T-helper 17 cell (primary cell): ENCODE measurements around the gene NOS1. TPM values are rescaled to one million over a fixed set of nuclear protein-coding genes. Genes with fewer than 3 reads are reported as not detected.

ENCODE experiments used
- ATAC-seq: fragments of 150-1000 bp; cut with Tn5 transposase; 2 replicates; pipeline ENCODE4 v1.10.0; 2021; ENCODE audit warnings: mild to moderate bottlenecking, moderate library complexity
- DNase-seq, 3 donors: peaks; one replicate each; pipeline versions ENCODE4 v3.0.0 to v3.0.0-alpha.2; 2020 to 2021
- H3K9me3 ChIP-seq: one replicate; pipeline ENCODE4 v1.7.0; 2013; ENCODE audit warnings: low read length, mild to moderate bottlenecking; ENCODE audit not compliant: control insufficient read depth, poor library complexity, severe bottlenecking
- H3K27ac Mint-ChIP-seq: one replicate; pipeline ENCODE4 v1.8.0; 2022; ENCODE audit warnings: mild to moderate bottlenecking, moderate library complexity, mixed read lengths
- H3K27me3 Mint-ChIP-seq: one replicate; pipeline ENCODE4 v1.8.0; 2022; ENCODE audit warnings: mixed read lengths
- H3K36me3 Mint-ChIP-seq: one replicate; pipeline ENCODE4 v1.8.0; 2022; ENCODE audit warnings: low read depth, mixed read lengths
- H3K4me1 Mint-ChIP-seq: one replicate; pipeline ENCODE4 v1.8.0; 2022; ENCODE audit warnings: mild to moderate bottlenecking, mixed read lengths
- H3K4me3 Mint-ChIP-seq: one replicate; pipeline ENCODE4 v1.8.0; 2022; ENCODE audit warnings: mild to moderate bottlenecking, moderate library complexity, mixed read lengths
- total RNA-seq, 4 donors: library from RNA in 2 of 4; stranded (reverse) in 2 of 4; gene quantifications; one replicate each; pipeline ENCODE4 v1.2.3 and lab custom pipeline; 2022 to 2026

Gene NOS1
- total RNA-seq, 2 donors from 2014 or later: not detected

DNA sequence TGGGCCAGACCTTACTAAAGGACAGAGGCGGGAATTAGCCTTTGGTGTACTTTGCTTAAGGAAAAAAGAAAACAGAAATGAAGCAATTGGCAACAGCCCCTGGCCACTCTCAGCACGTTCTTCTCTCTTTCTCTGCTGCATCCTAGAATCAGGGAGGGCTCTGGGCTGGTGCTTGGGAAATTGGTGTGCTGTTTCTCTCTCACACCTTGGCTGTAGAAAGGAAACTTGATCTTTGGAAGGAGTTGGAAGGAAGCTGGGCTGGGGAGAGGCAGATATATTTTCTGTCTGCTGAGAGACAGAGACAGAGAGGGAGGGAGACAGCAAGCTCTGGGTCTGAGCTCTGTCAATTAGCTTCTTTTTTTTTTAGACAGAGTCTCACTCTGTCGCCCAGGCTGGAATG, 27.4 kb downstream of the NOS1 start:
- no peaks in the 10 kb centered on the region for H3K4me1 Mint-ChIP-seq
- H3K36me3 Mint-ChIP-seq: no peaks in the 10 kb centered on the region
- H3K9me3 ChIP-seq: no peaks in the 10 kb centered on the region
- H3K27me3 Mint-ChIP-seq: peaks cover 32% of the 10 kb centered on the region
- DNase-seq: no peak
- H3K27ac Mint-ChIP-seq: no peak overlapping the region
- ATAC-seq: no peak
- no peak overlapping the region for H3K4me3 Mint-ChIP-seq

DNA sequence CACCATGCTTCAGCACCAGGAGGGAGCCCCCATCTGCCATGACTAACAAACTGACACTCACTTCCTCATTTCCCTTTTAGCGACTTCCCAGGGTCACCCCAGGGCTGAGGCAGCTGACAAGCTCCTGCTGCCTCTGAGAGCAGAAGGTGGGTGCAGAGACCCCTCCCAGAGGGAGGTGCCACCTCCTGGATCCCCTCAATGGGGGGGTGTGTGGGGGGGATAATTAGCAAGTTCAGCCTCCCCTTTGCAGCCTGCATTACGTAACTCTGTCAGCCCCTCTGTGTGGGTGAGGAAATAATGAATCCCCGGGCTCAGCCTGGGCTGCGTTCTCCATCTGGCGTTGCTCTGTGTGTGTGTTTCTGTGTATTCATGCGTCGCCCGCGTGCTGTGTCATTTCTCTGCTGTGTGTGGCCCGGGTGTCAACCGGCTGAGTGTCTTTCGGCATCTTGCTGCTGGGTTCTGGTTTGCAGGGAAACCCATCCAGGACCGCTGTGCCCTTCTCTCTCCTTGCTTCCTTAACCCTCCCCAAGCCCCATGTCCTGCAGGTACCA, 28.0 kb downstream of the NOS1 start:
- H3K4me3 Mint-ChIP-seq: no peak overlapping the region
- peaks cover 36% of the 10 kb centered on the region for H3K27me3 Mint-ChIP-seq
- no peak for ATAC-seq
- no peaks in the 10 kb centered on the region for H3K36me3 Mint-ChIP-seq
- H3K27ac Mint-ChIP-seq: no peak overlapping the region
- H3K9me3 ChIP-seq: no peaks in the 10 kb centered on the region
- no peaks in the 10 kb centered on the region for H3K4me1 Mint-ChIP-seq
- DNase-seq: no peak

DNA sequence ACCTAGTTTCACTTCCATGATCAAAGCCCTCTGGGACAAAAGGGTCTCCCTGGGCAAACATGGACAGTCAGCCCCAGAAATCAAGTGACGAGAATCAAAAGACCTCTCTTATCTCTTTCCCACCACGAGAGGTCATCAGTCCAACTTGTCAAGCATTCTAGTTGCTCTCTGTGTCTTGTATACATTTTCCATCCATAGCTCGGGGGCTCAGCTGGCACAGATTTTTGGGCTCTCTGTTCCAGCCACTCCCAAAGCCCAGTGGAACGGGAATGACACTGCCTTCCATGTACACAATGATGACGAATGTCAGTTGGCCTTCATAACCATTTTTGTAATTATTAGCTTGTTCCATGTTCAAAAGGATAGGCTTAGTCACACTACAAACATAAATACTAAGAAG, 29.7 kb downstream of the NOS1 start:
- H3K27me3 Mint-ChIP-seq: peaks cover 43% of the 10 kb centered on the region
- H3K9me3 ChIP-seq: no peaks in the 10 kb centered on the region
- H3K27ac Mint-ChIP-seq: no peak overlapping the region
- H3K4me3 Mint-ChIP-seq: no peak overlapping the region
- DNase-seq: no peak
- no peaks in the 10 kb centered on the region for H3K4me1 Mint-ChIP-seq
- no peak for ATAC-seq
- H3K36me3 Mint-ChIP-seq: no peaks in the 10 kb centered on the region

DNA sequence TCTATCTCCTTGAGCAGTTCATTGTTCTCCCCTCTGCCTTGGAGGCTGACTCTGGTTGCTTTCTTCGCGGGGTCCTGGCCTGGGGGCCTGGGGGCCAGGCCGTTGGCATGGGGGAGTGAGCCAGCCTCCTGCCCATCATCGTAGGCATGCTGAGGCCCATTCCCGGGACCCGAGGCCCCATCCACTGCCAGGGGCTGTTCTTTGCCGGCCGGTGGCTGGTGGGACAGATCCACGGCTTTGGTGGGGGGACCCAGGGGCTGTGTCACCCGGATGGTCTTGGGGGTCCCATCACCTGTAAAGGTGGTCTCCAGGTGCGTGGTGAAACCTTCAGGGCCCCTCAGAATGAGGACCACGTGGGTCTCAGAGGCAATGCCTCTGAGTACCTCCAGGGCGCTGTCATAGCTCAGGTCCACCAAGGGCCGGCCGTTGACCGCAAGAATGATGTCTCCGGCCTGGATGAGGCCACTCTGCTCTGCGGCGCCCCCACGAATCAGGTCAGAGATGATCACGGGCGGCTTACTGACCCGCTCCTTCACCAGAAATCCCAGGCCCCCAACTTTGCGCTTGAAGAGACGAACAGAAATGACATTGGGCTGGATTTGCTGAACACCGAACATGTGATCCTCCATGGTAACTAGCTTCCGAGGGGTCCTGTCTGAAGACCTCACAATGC, 30.8 kb downstream of the NOS1 start:
- ATAC-seq: no peak
- Mint-ChIP-seq H3K36me3 (no peaks in the 10 kb centered on the region), H3K4me3 (no peak overlapping the region), H3K4me1 (no peaks in the 10 kb centered on the region), H3K27me3 (peaks cover 43% of the 10 kb centered on the region), H3K27ac (no peak overlapping the region)
- no peak for DNase-seq
- no peaks in the 10 kb centered on the region for H3K9me3 ChIP-seq

DNA sequence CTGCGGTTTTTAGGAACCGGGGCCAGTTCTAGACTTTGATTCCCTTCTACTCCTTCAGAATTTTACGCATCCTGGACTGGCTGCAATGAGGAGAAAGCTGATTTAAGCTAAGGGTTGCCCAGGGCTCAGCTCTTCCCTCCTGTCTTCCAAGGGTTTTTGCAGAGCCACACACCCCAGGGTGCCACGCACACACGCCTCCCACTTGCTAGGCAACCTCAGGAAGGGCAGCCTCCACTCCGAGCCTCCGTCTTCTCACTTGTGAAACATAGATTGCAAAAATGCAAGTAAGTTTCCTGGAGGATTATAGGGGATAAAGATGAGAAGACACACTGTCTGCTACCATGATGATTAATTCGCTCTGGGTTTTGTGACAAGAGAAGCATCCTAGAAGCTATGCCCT, 31.7 kb downstream of the NOS1 start:
- no peak overlapping the region for H3K27ac Mint-ChIP-seq
- H3K4me3 Mint-ChIP-seq: no peak overlapping the region
- ATAC-seq (no peak), DNase-seq (no peak)
- H3K36me3 Mint-ChIP-seq: no peaks in the 10 kb centered on the region
- no peaks in the 10 kb centered on the region for H3K4me1 Mint-ChIP-seq
- H3K9me3 ChIP-seq: no peaks in the 10 kb centered on the region
- peaks cover 38% of the 10 kb centered on the region for H3K27me3 Mint-ChIP-seq

DNA sequence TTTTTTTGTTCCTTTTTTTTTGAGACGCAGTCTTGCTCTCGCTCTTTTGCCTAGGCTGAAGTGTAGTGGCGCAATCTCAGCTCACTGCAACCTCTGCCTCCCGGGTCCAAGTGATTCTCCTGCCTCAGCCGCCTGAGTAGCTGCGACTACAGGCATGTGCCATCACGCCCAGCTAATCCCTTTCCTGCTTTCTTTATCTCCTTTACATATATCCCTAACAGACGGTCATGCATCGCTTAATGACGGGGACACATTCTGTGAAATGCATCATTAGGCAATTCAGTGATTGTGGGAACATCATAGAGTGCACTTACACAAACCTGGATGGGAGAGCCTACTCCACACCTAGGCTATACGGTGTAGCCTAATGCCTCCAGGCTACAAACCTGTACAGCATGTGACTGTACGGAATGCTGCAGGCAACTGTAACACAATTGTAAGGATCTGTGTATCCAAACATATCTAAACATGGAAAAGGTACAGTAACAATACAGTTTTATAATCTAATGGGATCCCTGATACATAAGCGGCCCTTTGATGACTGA, 32.8 kb downstream of the NOS1 start:
- Mint-ChIP-seq H3K4me3 (no peak overlapping the region), H3K4me1 (no peaks in the 10 kb centered on the region), H3K36me3 (no peaks in the 10 kb centered on the region), H3K27me3 (peaks cover 27% of the 10 kb centered on the region), H3K27ac (no peak overlapping the region)
- no peak for ATAC-seq
- no peak for DNase-seq
- H3K9me3 ChIP-seq: no peaks in the 10 kb centered on the region

DNA sequence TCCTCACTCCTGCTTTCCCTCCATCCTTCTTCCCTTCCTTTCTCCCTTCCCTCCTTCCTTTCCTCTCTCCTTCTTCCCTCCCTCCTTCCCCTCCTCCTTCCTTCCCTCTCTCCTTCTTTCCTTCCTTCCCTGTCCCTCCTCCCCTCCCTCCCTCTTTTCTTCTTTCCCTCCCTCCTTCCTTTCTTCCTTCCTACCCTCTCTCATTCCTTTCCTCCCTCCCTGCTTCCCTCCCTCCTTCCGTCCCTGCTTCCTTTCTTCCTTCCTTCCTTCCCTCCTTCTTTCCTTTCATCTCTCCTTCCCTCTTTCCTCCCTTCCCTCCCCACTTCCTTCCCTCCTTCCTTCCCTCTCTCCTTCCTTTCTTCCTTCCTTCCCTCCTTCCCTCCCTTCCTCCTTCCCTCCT, 39.0 kb downstream of the NOS1 start:
- H3K27me3 Mint-ChIP-seq: peaks cover 2% of the 10 kb centered on the region
- ATAC-seq: no peak
- no peak overlapping the region for H3K27ac Mint-ChIP-seq
- no peaks in the 10 kb centered on the region for H3K36me3 Mint-ChIP-seq
- H3K4me3 Mint-ChIP-seq: no peak overlapping the region
- no peak for DNase-seq
- H3K9me3 ChIP-seq: no peaks in the 10 kb centered on the region
- no peaks in the 10 kb centered on the region for H3K4me1 Mint-ChIP-seq

DNA sequence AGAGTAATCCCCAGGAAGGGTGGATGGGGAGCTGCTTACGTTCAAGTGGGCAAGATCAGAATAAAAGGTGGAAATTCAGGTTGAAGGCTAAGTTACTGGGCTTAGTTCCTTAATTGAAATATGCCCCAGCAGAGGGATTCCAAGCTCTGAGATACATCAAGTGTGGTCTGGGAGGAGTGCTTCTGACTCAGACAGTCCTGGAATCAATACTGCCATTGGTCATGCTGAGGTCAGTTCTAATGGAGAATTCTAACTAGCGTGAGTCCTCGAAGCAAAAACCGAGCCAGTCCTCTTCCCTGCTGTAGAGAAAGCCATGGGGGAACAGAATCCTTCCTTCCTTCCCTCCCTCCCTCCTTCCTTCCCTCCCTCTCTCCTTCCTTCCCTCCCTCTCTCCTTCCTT, 39.9 kb downstream of the NOS1 start:
- DNase-seq (no peak), ATAC-seq (no peak)
- Mint-ChIP-seq H3K4me1 (no peaks in the 10 kb centered on the region), H3K27ac (no peak overlapping the region), H3K27me3 (no peaks in the 10 kb centered on the region), H3K4me3 (no peak overlapping the region), H3K36me3 (no peaks in the 10 kb centered on the region)
- H3K9me3 ChIP-seq: no peaks in the 10 kb centered on the region

DNA sequence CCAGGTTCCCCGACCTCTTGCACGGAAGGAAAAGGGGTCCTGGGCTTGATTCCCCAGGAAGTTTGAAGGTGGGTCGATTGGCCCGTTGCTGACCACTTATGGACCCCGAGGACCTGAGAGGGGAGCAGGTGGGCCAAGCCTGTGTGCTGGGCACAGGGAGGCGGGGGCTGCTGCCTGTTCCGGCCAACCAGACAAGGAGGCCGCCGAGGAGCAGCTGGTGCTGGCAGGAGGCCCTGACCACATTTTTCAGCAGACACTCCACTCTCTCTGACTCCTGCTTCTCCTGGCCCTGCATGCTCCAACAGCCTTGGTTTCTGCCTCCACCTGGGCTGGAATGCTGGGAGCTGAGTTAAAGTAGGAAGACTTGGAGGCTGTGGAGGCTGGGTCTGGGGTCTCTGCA, 42.8 kb downstream of the NOS1 start:
- Mint-ChIP-seq H3K4me3 (no peak overlapping the region), H3K27me3 (no peaks in the 10 kb centered on the region)
- no peak for ATAC-seq

DNA sequence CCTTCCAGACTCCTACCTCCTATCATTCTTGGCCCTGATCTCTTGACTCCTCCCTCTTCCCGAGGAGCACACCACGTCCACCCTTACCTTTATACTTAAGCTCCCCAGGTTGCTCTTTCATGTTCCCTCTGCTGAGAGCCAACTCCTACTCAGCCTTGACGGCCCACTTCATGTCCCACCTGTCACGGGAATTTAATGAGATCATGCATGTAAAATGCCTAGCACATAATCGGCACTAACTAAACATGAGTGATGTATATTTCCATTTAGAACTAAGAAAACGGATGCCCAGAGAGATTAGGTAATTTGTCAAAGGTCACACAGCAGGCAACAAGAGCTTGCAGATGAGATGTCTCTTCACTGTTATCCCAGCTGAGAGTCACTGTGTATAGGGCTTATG, 45.1 kb downstream of the NOS1 start:
- no peak for DNase-seq
- H3K27ac Mint-ChIP-seq: no peak overlapping the region
- H3K4me3 Mint-ChIP-seq: no peak overlapping the region
- no peaks in the 10 kb centered on the region for H3K27me3 Mint-ChIP-seq
- H3K36me3 Mint-ChIP-seq: no peaks in the 10 kb centered on the region
- no peak for ATAC-seq
- H3K9me3 ChIP-seq: no peaks in the 10 kb centered on the region
- H3K4me1 Mint-ChIP-seq: no peaks in the 10 kb centered on the region

More for the DNA sequence above, 42.8 kb downstream of the NOS1 start:
- no peak for DNase-seq
- Mint-ChIP-seq H3K36me3 (no peaks in the 10 kb centered on the region), H3K4me1 (no peaks in the 10 kb centered on the region), H3K27ac (no peak overlapping the region)
- H3K9me3 ChIP-seq: no peaks in the 10 kb centered on the region

DNA sequence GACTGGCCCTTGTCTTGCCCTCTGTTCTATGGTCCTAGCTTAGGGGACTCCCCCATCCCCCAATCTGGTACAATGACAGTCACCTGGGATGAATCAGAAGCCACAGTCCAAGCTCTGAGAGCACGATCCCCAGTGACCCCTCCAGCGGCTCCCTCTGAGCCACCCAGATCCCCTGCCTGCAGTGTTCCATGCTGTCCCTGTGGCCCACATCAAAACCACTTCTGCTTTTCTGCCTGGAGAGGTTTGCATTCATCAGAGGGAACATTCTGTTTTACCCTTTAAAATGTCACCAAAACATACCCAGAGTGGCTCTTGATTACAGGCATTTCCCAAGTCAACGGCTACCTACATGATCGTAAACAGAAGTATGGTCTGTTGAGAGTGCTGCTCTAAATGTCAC, 47.5 kb downstream of the NOS1 start:
- Mint-ChIP-seq H3K27ac (no peak overlapping the region), H3K27me3 (no peaks in the 10 kb centered on the region), H3K4me1 (no peaks in the 10 kb centered on the region), H3K36me3 (no peaks in the 10 kb centered on the region), H3K4me3 (no peak overlapping the region)
- no peak for DNase-seq
- H3K9me3 ChIP-seq: no peaks in the 10 kb centered on the region
- ATAC-seq: no peak

DNA sequence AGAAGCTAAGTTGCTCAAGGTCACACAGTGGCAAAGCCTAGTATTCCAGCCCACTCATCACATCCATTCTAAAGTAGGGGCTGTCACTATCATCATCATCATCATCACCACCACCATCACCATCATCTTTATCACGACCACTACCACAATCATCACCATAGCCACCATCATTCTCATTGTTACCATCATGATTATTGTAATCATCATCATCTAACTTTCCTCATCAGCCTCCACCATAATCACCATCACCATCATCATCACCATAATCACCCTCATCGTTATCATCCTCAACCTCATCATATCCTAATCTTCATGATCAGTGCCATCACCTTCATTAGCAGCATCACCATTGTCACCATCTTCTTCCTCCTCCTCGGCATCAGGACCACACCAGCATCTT, 48.7 kb downstream of the NOS1 start:
- ATAC-seq: no peak

DNA sequence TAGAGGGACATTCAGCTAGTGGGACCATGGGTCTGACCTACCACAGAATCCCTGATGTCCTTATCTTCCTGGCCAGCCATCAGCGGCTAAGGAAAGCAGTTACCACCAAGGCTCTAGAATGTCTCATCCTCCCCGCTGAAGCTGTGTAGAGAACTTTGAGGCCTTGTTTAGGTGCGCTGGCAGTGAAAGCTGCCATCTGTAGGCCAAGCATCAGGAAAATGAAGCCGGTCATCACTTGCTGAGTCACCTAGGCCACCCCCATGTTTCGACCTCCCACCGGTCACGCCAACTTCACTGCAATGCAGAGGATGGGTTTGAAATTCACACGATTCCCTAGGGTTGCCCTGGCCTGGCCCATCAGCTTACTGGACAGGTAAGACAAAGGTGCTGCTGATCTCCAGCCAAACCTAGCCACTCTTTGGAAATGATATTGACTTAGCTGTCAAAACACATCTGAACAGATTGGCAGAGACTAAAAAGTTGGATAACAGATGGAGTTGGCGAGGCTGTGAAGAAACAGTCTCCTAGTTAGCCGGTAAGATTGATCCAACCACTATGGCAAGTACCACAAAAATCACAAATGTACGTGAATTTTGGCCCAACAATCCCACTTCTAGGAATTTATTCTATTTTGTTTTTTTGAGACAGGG, 52.0 kb downstream of the NOS1 start:
- H3K4me1 Mint-ChIP-seq: no peaks in the 10 kb centered on the region
- H3K27me3 Mint-ChIP-seq: no peaks in the 10 kb centered on the region
- no peaks in the 10 kb centered on the region for H3K9me3 ChIP-seq
- no peak overlapping the region for H3K4me3 Mint-ChIP-seq
- H3K27ac Mint-ChIP-seq: no peak overlapping the region
- H3K36me3 Mint-ChIP-seq: no peaks in the 10 kb centered on the region
- no peak for ATAC-seq
- no peak for DNase-seq

More for the DNA sequence above, 48.7 kb downstream of the NOS1 start:
- Mint-ChIP-seq H3K36me3 (no peaks in the 10 kb centered on the region), H3K4me3 (no peak overlapping the region), H3K4me1 (no peaks in the 10 kb centered on the region), H3K27me3 (no peaks in the 10 kb centered on the region), H3K27ac (no peak overlapping the region)
- no peak for DNase-seq
- H3K9me3 ChIP-seq: no peaks in the 10 kb centered on the region

DNA sequence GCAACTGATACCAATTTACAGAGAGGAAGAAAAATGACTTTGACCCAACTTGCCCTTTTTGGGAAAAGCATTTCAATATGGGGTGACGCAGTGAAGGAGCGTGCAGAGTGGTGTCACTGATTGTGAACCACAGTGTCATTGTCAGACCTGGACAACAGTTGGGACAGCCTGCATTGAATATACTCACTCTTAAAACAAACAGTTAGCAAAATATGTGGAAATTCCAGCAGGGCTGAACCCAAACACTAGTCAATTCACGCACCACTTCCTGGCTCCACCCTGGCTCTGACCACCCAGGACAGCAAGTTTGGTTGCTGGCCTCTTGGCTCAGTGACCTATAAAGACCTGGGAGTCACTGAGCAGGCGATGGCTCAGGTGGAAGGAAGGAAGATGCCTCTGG, 61.3 kb downstream of the NOS1 start:
- H3K27ac Mint-ChIP-seq: no peak overlapping the region
- H3K36me3 Mint-ChIP-seq: no peaks in the 10 kb centered on the region
- no peak for ATAC-seq
- DNase-seq: no peak
- peaks cover 14% of the 10 kb centered on the region for H3K27me3 Mint-ChIP-seq
- no peaks in the 10 kb centered on the region for H3K9me3 ChIP-seq
- no peak overlapping the region for H3K4me3 Mint-ChIP-seq
- H3K4me1 Mint-ChIP-seq: no peaks in the 10 kb centered on the region
